PC-9 (cell line): ENCODE results near the gene GPR26. TPM values are rescaled to one million over a fixed set of nuclear protein-coding genes. Genes with fewer than 3 reads are reported as not detected.

Source experiments
- BruUV-seq: library from RNA; stranded (reverse); fragments of 400-500 nt; replicated peaks from 2 replicates; lab custom pipeline; 2021; lab: Mats Ljungman, UMichigan
- CTCF ChIA-PET: fragments of 300-600 bp; sonication (Branson Sonifier 250); formaldehyde crosslinking; loops from one replicate; lab custom pipeline; 2022; ENCODE audit warnings: antibody characterized with exemption; lab: Charles Lee
- POLR2A ChIA-PET: fragments of 300-600 bp; sonication (Branson Sonifier 250); formaldehyde crosslinking; loops from one replicate; lab custom pipeline; 2022; ENCODE audit warnings: antibody characterized with exemption; ENCODE audit not compliant: unreplicated experiment; lab: Charles Lee
- DNase-seq, 2 experiments: peaks; one replicate each; pipeline versions ENCODE4 v3.0.0 to v3.0.0-alpha.2; 2015 to 2022; ENCODE audit warnings: mixed read lengths in 1 of 2
- H2AFZ ChIP-seq: fragments of 200-600 bp; sonication (generic); 2 replicates; pipeline ENCODE4 v1.8.1; 2017; ENCODE audit warnings: antibody characterized with exemption
- H3F3A ChIP-seq: fragments of 200-600 bp; sonication (generic); 2 replicates; pipeline ENCODE4 v1.8.1; 2017; ENCODE audit warnings: antibody characterized with exemption, mild to moderate bottlenecking, low read depth; ENCODE audit not compliant: insufficient read depth
- H3K27ac ChIP-seq: fragments of 200-600 bp; sonication (generic); 2 replicates; pipeline ENCODE4 v1.6.1; 2016; ENCODE audit warnings: mixed run types
- H3K27me3 ChIP-seq: fragments of 200-600 bp; sonication (generic); 2 replicates; pipeline ENCODE4 v1.6.1; 2016; ENCODE audit warnings: low read depth, mixed run types; ENCODE audit not compliant: insufficient read depth
- H3K36me3 ChIP-seq: fragments of 200-600 bp; sonication (generic); 2 replicates; pipeline ENCODE4 v1.6.1; 2016; ENCODE audit warnings: low read depth, mixed run types
- H3K4me1 ChIP-seq: fragments of 200-600 bp; sonication (generic); replicated peaks from 2 replicates; pipeline ENCODE4 v1.6.1; 2016; ENCODE audit warnings: mixed run types; ENCODE audit not compliant: insufficient read depth
- H3K4me2 ChIP-seq: fragments of 200-600 bp; sonication (generic); 2 replicates; pipeline ENCODE4 v1.6.1; 2017; ENCODE audit warnings: mixed run types
- H3K4me3 ChIP-seq: fragments of 200-600 bp; sonication (generic); 2 replicates; pipeline ENCODE4 v1.6.1; 2016; ENCODE audit warnings: mixed run types
- H3K79me2 ChIP-seq: fragments of 200-600 bp; sonication (generic); 2 replicates; pipeline ENCODE4 v1.6.1; 2017; ENCODE audit warnings: low read depth, mixed run types
- H3K9me2 ChIP-seq: fragments of 200-600 bp; sonication (generic); 2 replicates; pipeline ENCODE4 v1.8.1; 2017; ENCODE audit warnings: mild to moderate bottlenecking; ENCODE audit not compliant: insufficient read depth
- H3K9me3 ChIP-seq: fragments of 200-600 bp; sonication (generic); 2 replicates; pipeline ENCODE4 v1.8.1; 2016; ENCODE audit warnings: low read depth; ENCODE audit not compliant: insufficient read depth
- H4K20me1 ChIP-seq: fragments of 200-600 bp; sonication (generic); 2 replicates; pipeline ENCODE4 v1.8.1; 2017; ENCODE audit not compliant: insufficient read depth
- EZH2 ChIP-seq: fragments of 200-600 bp; sonication (generic); IDR thresholded peaks from 2 replicates; pipeline ENCODE4 v1.8.0; 2017; ENCODE audit warnings: antibody characterized with exemption, low read depth
- intact Hi-C: fragments of 100-400 bp; cut with micrococcal nuclease; formaldehyde crosslinking; loops from one replicate; pipeline ENCODE4 v1.10.0; 2022; ENCODE audit not compliant: unreplicated experiment
- total RNA-seq: library from RNA; stranded (reverse); gene quantifications from 2 replicates; pipeline ENCODE4 v1.2.3, GENCODE V29; 2021
- TF ChIP-seq, protein P1 (sequence below): fragments of 200-600 bp; sonication (generic); conservative IDR thresholded peaks from 2 replicates; pipeline ENCODE4 v1.6.1; 2017; ENCODE audit warnings: mixed run types, antibody characterized with exemption, mild to moderate bottlenecking, moderate library complexity

The GPR26 gene
- total RNA-seq, 1 experiment from 2014 or later, result not detected

DNA sequence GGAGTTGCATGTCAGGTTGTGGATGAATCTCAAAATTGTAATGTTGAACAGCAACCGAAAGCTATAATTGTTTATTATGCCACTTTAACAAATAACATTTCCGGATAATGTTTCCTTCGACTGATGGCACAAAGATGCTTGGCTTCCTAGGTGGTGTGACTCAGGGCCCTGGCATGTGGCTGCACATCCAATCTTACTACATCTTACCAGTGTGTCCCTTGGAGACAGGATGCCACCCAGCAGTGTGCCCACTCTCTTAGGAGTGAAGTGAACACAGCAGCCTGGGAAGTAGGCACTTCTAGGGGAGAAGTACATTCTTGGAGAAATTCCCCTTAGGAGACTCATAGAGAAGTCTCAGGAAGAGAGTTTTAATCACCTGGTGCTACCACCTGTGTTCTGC is 33.0 kb upstream of the GPR26 start:
- Histone ChIP-seq H3K9me2 (no peaks in the 10 kb centered on the region), H3K27me3 (no peaks in the 10 kb centered on the region; the same call in 1 of the 2 replicates), H3K9me3 (no peaks in the 10 kb centered on the region), H3K27ac (no peak overlapping the region), H3K4me1 (no peaks in the 10 kb centered on the region), H3K4me3 (no peak overlapping the region), H3K79me2 (no peaks in the 10 kb centered on the region), H4K20me1 (no peaks in the 10 kb centered on the region), H3F3A (no peaks in the 10 kb centered on the region), H3K36me3 (no peaks in the 10 kb centered on the region), H2AFZ (no peak overlapping the region), H3K4me2 (no peak overlapping the region)
- intact Hi-C loops, result no loop called here
- CTCF ChIA-PET, result interaction anchor here (0.6 kb wide), 1 partner anchor 16 kb away, joined by 3 read pairs; no protein-coding TSS in a partner anchor
- BruUV-seq, result no TSS peak
- no peak for DNase-seq
- POLR2A ChIA-PET, result no interaction called here
- TF ChIP-seq, protein P1, sequence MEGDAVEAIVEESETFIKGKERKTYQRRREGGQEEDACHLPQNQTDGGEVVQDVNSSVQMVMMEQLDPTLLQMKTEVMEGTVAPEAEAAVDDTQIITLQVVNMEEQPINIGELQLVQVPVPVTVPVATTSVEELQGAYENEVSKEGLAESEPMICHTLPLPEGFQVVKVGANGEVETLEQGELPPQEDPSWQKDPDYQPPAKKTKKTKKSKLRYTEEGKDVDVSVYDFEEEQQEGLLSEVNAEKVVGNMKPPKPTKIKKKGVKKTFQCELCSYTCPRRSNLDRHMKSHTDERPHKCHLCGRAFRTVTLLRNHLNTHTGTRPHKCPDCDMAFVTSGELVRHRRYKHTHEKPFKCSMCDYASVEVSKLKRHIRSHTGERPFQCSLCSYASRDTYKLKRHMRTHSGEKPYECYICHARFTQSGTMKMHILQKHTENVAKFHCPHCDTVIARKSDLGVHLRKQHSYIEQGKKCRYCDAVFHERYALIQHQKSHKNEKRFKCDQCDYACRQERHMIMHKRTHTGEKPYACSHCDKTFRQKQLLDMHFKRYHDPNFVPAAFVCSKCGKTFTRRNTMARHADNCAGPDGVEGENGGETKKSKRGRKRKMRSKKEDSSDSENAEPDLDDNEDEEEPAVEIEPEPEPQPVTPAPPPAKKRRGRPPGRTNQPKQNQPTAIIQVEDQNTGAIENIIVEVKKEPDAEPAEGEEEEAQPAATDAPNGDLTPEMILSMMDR, result no peak
- no peak for TF ChIP-seq EZH2

DNA sequence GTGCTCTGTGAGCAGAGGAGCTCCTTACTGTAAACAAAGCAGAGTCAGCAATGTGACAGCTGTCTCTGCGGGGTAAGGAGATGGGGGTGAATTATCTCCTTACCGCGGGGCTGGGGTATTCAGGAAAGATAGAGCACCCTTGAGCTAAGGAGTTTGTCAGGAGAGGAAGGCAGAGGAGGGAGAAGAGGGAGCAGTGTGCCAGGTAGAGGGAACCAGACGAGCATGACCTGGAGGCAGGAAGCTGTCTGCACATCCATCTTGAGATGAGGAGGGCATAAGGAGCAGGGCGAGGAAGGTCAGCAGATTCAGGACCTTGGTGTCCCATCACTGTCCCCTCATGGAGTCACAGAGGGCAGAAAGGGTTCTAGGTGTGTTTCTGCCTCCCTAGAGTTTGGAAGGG is 32.5 kb upstream of the GPR26 start:
- H3K4me2 ChIP-seq, result no peak overlapping the region
- H3K27me3 ChIP-seq, result no peaks in the 10 kb centered on the region; the same call in 1 of the 2 replicates
- TF ChIP-seq, protein P1, result no peak
- TF ChIP-seq EZH2, result no peak
- ChIA-PET POLR2A (no interaction called here), CTCF (no interaction called here)
- no peaks in the 10 kb centered on the region for H3K9me2 ChIP-seq
- no peaks in the 10 kb centered on the region for H4K20me1 ChIP-seq
- intact Hi-C loops, result no loop called here
- H3K79me2 ChIP-seq, result no peaks in the 10 kb centered on the region
- no peak for DNase-seq
- H3K4me3 ChIP-seq, result no peak overlapping the region
- BruUV-seq, result no TSS peak
- H3K36me3 ChIP-seq, result no peaks in the 10 kb centered on the region
- H3F3A ChIP-seq, result no peaks in the 10 kb centered on the region
- no peaks in the 10 kb centered on the region for H3K9me3 ChIP-seq
- H3K27ac ChIP-seq, result no peak overlapping the region
- H2AFZ ChIP-seq, result no peak overlapping the region
- no peaks in the 10 kb centered on the region for H3K4me1 ChIP-seq

DNA sequence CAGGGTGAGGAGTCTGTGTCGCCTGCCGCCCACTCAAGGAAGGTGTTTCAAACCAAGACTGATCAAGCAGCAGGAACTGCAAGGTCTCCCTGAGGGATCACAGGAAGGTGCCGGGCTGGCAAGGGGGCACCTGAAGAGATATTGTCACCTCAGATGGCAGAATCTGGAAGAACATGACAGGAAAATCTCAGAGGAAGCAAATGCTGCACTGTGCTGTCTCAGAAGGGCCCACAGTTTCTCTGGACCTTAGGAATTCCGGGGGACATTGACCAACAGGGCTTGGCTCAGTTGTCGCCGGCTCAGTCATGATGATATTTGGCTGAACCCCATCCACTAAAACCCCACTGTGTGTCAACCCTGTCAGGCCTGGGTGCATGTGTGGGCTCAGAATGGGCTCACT is 31.9 kb upstream of the GPR26 start:
- no peaks in the 10 kb centered on the region for H3K9me2 ChIP-seq
- ChIA-PET POLR2A (no interaction called here), CTCF (no interaction called here)
- H4K20me1 ChIP-seq, result no peaks in the 10 kb centered on the region
- H3K4me1 ChIP-seq, result no peaks in the 10 kb centered on the region
- H3K79me2 ChIP-seq, result no peaks in the 10 kb centered on the region
- no peak overlapping the region for H2AFZ ChIP-seq
- H3K4me3 ChIP-seq, result no peak overlapping the region
- no peaks in the 10 kb centered on the region for H3K9me3 ChIP-seq
- no peaks in the 10 kb centered on the region for H3K36me3 ChIP-seq
- no peak for DNase-seq
- no TSS peak for BruUV-seq
- H3K4me2 ChIP-seq, result no peak overlapping the region
- no peaks in the 10 kb centered on the region for H3F3A ChIP-seq
- intact Hi-C loops, result no loop called here
- TF ChIP-seq, protein P1, result no peak
- TF ChIP-seq EZH2, result no peak
- no peaks in the 10 kb centered on the region; the same call in 1 of the 2 replicates for H3K27me3 ChIP-seq
- no peak overlapping the region for H3K27ac ChIP-seq
